Epithelial cell of esophagus (primary cell): ENCODE results near the gene ARID1B.

Experiments
- DNase-seq: peaks from one replicate; pipeline ENCODE4 v3.0.0; 2010; ENCODE audit warnings: low read depth
- H3K4me3 ChIP-seq: 2 replicates; pipeline ENCODE4 v1.5.1; 2011; ENCODE audit warnings: mild to moderate bottlenecking, low read length, control low read depth
- CTCF ChIP-seq: IDR thresholded peaks from 2 replicates; pipeline ENCODE4 v1.5.1; 2011; ENCODE audit warnings: low read depth, mild to moderate bottlenecking, low read length, control low read depth, inconsistent platforms; ENCODE audit not compliant: insufficient read depth; ENCODE audit errors: missing control alignments

The ARID1B gene

GRCh38 chr6:157056275-157056674 lies 279.1 kb downstream of the ARID1B start:
- H3K4me3 ChIP-seq: no peak overlapping the region
- TF ChIP-seq CTCF: no peak
- no peak for DNase-seq

- no peak overlapping the region for H3K4me3 ChIP-seq
- DNase-seq: no peak
- TF ChIP-seq CTCF: no peak
These were observed 281.4 kb downstream of the ARID1B start for GRCh38 chr6:157058574-157058973.

GRCh38 chr6:157059781-157060180 lies 282.6 kb downstream of the ARID1B start:
- peak; percentile 4 for DNase-seq
- H3K4me3 ChIP-seq: no peak overlapping the region
- no peak for TF ChIP-seq CTCF

- DNase-seq: no peak
- TF ChIP-seq CTCF: no peak
- no peak overlapping the region for H3K4me3 ChIP-seq
These were observed 283.3 kb downstream of the ARID1B start for GRCh38 chr6:157060440-157060952.

GRCh38 chr6:157061770-157062594 lies 284.8 kb downstream of the ARID1B start:
- no peak for DNase-seq
- no peak for TF ChIP-seq CTCF
- no peak overlapping the region for H3K4me3 ChIP-seq

- peak; percentile 74 for DNase-seq
- H3K4me3 ChIP-seq: no peak overlapping the region
- no peak for TF ChIP-seq CTCF
These were observed 286.2 kb downstream of the ARID1B start for GRCh38 chr6:157063176-157063905.

GRCh38 chr6:157063923-157064322 lies 286.7 kb downstream of the ARID1B start:
- no peak overlapping the region for H3K4me3 ChIP-seq
- no peak for DNase-seq
- no peak for TF ChIP-seq CTCF
